HG03378 (cell line): ENCODE measurements around the gene IQSEC1.

Source experiments
- ATAC-seq: cut with Tn5 transposase; IDR thresholded peaks from one replicate; pipeline ENCODE4 v1.9.1; 2021; ENCODE audit warnings: mild to moderate bottlenecking, moderate library complexity; ENCODE audit not compliant: unreplicated experiment

Gene IQSEC1

DNA sequence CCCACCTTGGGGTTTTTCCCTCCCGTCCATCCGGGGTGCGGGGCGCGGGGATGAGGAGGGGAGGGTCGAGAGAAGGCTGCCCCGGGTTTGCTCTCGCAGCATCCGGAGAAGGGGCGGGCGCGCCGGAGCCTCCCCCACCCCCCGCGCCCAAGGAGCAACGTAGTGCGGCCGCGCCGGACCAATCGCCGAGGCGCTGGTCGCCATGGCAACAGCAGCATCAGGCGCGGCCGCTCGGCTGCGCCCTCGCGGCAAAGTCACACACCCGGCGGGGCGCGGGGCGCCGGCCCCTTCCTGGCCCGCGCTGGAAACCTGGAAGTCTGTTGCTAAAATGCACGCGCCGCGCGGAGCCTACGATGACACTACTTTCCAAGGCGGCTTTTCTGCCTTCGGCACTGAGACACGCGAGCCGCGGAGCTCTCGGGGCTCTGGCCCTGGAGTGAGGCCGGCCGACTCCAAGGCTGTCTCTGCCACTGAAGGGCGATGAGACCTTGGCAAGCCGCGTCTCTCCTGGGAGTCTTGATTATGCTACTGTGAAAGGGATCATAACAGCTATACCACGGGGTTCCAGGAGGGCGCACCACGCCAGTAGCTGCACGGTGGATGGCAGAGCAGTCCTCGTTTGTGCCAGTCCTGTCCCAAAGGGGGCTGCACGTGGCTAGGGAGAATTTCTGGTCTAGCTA, at the start of gene IQSEC1:
IQSEC1 (minus strand) TSS at position 104 of the 680 bp plus-strand sequence. CDS start 415 bp downstream, outside the sequence.
- ATAC-seq: peak; percentile 32

DNA sequence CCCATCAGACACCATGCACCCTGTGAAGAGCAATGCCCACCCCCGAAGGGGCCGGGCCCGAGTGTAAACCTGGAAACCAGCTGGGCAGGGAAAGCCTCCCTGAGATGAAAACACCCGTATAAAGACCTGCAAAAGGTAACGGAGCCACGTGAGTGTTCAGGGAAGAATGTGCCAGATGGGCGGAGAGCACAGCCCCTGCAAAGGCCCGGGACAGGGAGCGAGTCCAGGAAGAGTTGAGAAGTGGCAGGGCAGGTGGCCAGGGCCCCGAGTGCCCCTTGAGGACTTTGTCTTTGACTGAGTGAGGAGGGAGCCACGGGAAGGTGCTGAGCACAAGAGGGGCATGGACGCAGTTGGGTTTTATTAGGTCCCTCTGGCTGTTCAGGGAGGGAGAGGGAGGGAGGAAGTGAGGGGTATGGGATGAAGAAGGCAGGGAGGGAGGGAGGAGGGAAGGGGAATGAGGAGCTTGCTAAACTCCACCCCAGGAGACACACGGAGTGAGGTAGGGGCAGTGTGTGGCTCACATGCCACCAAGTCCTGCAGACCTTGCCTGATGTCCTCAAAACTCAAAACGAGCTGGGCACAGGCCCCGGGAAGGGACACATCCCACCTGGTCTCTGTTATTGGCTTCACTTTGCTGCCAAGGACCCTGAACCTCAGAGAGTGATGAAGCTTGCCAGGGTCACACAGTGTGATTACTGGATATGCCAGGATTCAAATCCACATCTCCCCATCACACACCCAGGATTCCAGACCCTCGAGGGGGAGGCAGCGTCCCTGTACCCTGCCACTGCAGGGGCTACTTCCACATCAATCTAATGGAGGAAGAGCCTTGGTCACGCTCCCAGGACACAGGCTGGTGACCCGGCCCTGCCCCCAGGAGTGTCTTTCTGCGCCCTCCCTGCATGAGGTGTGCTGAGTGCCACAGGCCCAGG, 49.1 kb upstream of the IQSEC1 start:
- no peak for ATAC-seq

- ATAC-seq: no peak
Observed at GRCh38 chr3:13121553-13122001, 48.3 kb upstream of the IQSEC1 start.

- no peak for ATAC-seq
Observed at GRCh38 chr3:13120928-13121552, 47.8 kb upstream of the IQSEC1 start.

DNA sequence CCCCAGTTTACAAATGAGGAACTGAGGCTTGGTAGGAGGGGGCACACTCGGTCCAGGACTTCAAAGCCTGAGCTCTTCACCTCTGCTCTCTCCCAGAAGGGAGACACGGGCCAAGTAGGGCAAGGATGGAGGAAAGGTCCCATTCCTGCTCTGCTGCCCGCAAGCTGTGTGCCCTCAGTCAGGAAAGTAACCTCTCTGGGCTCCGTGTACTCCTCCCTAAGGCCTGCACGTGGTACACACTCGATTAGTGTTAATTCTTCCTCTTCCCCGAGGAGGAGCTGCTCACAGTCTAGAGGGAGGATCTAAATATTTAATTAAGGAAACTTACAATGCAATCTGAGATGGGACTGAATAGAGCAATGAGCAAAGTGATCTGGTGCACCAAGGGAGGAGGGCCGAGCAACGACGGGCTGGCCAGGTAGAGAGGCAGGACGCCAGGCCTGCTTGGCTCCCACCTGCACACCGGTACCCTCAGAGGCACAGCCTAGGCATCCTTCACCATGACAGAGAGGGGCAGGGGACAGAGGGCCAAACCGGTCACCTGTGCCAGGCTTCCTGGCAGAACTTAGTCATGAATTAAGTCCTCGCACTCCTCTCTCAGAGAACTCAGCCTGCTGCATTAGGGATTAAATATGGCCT, 47.2 kb upstream of the IQSEC1 start:
- no peak for ATAC-seq

GRCh38 chr3:13119471-13120220, 46.4 kb upstream of the IQSEC1 start:
- no peak for ATAC-seq

GRCh38 chr3:13116426-13116825, 43.2 kb upstream of the IQSEC1 start:
- no peak for ATAC-seq

DNA sequence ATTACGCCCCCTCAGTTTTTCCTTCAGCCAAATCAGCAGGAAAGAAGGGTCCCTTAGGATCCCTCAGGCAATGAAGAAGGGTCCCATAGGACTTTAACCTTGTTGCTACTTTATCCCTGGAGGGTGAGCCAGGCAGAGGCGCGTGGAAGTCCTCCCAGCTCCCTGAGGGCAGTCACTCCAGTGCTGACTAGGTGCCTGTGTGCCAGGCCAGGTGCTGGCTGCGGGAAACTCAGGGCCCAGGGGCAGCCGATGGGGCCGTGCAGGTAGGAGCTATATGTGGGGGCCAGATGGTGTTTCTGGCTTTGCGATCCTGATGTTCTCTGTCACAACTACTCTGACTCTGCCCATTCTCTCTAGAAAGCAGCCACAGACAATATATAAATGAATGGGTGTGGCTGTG, 42.8 kb upstream of the IQSEC1 start:
- ATAC-seq: no peak

DNA sequence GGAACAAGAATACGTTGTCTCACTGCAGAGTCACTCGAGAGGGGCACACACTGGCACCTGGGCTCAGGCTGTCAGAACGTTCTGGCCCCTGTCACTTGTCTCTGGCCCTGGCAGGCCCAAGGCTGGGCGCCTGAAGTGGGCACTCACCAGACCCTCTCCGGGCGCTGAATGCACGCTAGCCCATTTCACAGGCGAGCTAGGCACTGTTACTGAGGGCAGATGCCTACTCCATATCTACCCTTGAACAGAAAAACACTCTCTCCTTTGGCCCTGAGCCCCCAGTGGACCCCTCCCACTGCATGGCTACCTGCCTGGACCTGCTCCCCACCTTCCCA, 42.3 kb upstream of the IQSEC1 start:
- no peak for ATAC-seq

DNA sequence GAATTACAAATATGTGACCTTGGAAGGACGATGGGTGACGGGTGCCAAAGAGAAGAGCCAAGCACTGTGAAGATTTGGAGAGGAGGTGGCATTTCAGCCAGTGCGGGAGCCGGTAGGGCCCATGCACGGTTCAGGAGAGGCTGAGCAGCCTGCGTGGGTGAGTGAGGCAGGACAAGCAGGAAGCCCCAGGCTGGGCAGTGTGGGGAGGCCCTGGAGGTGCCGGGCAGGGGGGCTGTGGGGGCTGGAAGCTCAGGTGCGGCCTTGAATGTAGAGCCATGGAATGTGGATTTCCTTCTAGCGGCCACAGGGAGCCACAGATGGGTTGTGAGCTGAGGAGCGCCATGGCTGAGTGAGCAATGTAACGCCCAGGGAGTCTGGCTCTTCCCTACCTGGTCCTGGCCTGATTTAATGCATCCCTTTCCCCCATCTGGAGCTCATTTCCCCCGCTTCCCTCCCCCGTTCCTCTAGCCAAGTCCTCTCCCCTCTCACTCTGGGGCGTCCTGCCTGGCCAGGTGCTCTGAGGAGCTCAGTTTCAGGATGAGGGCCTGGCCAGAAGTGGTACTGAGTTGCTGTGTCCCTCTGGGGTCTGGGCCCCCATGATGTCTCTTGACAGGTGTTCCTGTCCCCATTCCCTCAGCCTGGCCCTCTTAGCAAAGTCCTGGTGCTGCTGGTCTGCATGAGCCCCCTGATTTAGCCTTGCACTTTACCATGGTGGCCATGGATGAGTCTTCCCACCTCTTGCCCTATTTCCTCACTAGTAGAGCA, 41.8 kb upstream of the IQSEC1 start:
- no peak for ATAC-seq

DNA sequence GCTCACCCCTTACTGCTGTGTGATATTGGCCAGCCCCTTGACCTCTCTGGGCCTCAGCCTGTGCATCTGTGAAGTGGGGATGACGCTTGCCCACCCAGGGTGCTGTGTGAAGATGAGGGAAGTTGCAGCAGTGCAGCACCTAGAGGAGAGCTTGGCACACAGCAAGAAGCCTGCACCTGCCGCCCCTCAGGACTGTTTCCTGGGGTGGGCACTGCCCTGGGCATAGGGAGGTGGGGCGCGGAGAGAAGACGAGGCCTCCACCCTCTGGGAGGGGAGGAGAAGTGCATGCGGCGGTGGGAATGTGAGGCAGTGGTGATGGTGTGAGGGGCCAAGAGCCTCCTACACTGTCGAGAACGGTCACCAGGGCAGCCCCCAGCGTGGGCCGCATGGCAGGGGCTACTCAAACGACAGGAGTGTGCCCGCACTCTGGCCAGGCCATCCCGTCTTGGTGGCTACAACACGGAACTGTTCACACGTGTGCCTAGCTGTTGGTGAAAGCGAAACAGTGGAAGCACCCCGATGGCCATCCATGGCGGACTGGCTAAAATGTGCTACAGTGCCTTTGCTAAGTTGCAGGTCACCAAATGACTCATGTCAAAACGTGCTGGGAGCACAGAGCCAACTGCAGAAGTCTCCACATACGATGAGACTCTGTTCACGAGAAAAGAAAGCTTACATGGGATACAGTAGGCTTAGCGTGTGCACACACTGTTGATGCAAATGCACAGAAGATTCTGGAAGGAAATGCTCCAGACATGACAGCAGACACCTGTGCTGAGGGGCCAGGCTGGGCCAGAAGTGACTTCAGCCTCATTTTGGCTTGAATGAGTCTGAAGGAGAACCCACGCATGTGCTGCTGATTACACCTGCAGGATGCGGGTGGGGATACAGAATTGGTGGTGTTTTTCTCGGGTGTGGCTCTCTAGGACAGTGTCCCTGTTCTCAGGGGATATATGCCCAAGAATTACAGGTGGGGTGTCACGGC, 40.4 kb upstream of the IQSEC1 start:
- ATAC-seq: no peak

- no peak for ATAC-seq
Observed at GRCh38 chr3:13112521-13113345, 39.5 kb upstream of the IQSEC1 start.

DNA sequence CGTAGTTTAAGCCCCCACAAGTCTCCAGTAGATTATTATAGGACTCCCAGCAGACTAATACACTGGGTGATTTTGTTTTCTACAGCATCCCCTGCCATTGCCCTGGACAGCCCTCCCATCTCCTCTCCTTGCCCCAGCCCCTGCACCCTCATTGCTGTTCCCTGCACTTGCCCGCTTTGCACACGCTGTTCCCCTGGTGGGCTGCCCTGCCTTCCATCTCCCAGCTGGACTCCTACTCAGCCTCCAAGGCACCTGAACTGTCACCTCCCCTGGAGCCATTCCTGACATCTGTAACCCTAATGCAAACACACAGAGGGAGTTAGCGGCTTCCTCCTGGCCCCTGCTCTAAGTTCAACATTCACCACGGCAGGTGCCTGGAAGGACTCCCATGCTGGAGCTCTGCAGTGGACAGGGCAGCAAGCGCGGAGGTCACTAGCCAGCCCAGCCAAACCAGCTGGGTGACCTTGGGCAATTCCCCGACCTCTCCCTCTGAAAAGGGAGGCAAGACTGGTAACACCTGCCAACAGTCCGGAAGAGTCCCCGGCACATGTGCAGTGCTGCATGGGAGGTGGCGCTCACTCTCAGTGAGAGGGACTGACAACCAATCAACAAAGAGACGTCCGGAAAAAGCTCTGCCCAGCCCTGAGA, 38.8 kb upstream of the IQSEC1 start:
- ATAC-seq: no peak

DNA sequence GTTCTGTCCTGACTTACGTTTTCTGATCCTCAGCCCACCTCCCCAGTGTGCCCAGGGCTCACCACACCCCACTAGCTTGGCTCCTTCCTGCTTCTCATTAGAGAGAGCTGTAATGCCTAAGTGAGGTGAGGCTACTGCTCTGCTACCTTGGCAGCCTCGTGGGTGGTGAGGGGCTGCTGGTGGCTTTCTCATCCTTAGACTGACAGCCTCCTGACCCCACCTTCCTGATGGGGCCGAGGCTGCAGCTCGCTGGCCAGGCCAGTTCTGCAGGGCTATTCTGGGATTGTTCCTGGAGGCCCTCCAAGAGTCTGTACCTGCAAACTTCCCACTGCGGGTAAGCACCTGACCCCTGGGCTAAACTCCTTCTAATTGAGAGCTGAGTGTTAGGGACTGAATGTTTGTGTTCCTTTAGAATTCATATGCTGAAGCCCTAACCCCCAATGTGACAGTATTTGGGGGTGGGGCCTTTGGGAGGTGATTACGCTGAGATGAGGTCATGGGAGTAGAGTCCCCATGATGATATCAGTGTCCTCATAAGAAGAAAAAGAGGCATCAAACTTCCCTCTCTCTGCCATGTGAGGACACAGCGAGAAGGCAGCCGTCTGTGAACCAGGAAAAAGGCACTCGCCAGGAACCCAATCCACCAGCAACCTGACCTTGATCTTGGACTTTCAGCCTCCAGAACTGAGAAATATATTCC, 38.1 kb upstream of the IQSEC1 start:
- no peak for ATAC-seq

DNA sequence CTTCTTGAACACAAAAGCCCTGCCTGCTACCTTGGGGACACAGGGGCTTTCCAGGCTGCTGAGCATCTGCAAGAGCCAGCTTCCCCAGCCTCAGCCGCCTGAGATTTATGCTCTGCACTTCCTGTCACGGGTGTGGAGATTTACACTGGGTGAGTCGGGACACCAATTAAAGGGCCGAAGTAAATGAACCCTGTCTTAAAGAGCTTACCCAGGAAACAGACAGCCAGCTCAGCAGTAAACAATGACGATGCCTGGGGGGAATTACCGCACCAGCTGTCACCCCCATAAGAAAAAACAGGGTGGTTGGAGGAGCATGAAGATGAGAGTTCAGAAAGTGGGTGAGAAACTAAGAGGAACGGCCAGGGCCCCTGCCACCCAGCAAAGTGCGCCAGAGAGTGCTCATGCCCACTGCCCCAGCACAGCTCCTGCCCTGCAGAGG, 37.5 kb upstream of the IQSEC1 start:
- ATAC-seq: peak; percentile 78

- ATAC-seq: no peak
Observed at GRCh38 chr3:13109516-13109915, 36.3 kb upstream of the IQSEC1 start.

- ATAC-seq: no peak
Observed at GRCh38 chr3:13108861-13109260, 35.6 kb upstream of the IQSEC1 start.
